GM19238 (cell line): ENCODE measurements around the gene DLX5.

Experiments used
- DNase-seq: peaks from one replicate; pipeline ENCODE4 v3.0.0; 2011; ENCODE audit warnings: low spot score; ENCODE audit not compliant: insufficient read length

DLX5 gene

DNA sequence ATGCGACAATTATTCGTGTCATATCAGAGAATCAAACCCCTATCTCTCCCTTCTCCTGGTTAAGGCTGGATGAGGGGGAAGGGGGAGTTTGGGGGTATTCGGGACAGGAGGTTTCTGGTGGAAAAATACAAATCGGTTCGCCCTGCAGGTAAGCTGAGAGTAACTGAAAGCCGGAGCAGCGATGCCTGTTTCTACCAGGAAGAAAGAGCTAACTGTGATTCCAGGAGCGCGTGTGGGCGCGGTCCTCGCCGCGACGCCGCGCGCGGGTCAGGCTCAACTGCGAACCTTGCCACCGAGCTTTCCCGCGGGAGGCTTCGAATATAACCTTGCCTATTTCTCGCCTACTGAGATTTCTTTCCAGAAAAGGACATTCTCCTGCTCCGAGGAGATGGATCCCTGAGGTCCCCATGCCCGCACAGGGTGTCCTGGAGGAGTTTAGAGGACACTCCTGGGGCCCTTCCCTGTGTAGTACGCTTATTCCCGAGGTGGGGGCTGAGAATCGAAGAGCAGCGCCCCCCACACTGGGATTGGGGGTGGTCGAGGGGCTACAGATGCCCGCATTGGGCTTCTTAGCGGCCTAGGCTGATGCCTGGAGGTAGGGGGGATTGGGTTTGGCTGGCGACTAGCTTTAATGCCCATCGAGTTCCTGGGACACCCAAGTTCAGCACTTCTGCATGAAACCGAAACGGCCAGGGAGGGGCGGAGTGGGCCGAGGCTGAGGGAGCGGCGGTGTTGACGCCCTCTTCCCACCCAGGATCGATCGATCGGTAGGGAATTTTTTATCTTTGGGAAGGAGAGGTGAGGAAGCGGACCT lies 32.2 kb downstream of the DLX5 start:
- no peak for DNase-seq

GRCh38 chr7:96991546-96992191 lies 33.0 kb downstream of the DLX5 start:
- DNase-seq, result no peak

- no peak for DNase-seq
These were observed 34.7 kb downstream of the DLX5 start for GRCh38 chr7:96989859-96990317.

GRCh38 chr7:96989241-96989858 lies 35.3 kb downstream of the DLX5 start:
- DNase-seq, result no peak

DNA sequence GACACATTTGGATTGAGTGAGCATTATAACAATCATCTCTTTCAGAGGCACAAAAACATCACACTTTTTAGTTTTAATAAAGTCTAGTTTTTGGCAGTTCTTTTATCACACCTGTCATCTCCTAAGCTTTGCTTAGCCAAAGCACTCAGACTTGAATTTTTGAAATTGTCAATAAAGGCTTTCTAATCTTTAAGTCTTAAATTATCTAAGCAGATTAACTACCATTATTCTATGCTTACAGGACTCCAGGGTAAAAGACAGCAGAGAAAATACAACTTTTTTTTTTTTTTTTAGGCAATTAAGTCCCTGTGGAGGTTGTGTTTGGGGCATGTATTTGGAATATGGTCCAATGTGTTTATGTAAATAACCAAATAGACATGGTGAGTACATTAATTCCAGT lies 36.9 kb downstream of the DLX5 start:
- DNase-seq, result no peak

DNA sequence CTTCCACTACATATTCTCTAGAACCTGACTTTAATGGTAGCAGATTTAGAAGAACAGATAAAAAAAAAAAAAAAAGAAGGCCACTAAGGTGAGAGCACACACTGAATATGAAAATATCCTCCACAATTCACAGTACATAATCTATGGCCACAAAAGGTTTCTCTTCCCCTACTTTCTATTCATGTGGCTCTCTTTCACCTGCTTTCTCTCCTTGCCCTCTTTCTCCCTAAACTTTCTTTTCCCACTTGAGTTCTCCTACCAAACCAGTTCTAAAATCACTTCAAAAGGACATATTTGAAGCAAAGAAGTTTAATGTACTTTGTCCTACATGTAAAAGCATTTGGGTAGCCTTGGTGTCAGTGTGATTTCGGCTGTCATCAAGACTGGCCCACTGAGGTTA lies 37.7 kb downstream of the DLX5 start:
- no peak for DNase-seq

DNA sequence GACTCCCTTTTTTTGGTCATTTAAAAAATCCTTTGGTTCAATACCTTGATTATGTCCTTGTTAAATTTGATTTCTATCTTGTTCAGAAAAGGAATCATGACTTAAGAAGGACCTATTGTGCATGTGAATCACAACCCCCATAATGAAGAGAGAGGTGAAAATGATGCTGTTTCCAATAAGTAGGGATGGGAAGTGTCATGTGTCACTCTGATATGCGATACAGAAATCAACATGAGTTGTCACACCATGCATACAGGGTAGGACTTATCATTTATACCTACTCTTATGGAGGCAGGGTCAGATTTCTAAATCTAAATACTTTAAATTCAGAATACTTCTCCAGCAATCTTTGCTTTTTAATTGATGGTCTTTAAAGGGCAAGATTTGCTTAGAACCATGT lies 38.6 kb downstream of the DLX5 start:
- no peak for DNase-seq

- no peak for DNase-seq
These were observed 42.0 kb downstream of the DLX5 start for GRCh38 chr7:96982586-96982985.

- DNase-seq, result no peak
These were observed 44.9 kb downstream of the DLX5 start for GRCh38 chr7:96979551-96980276.

GRCh38 chr7:96977445-96977844 lies 47.2 kb downstream of the DLX5 start:
- DNase-seq, result no peak

DNA sequence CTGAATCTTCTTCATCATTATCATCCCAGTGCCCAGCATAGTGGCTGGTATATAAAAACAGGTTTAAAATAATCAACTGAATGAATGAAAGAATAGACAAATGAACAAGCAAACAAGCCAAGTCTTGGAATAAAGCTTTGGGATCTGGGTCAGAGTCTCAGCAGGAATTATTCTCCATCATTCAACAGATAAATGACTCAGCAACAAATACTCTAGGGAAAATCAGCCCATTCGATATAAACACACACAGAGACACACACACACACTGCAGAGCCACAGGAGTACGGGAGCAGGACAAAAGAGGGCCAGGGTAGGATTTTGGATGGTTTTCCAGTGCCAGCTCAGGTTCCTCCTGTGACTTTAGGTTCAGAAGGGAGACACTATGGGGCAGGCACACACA lies 48.5 kb downstream of the DLX5 start:
- no peak for DNase-seq

DNA sequence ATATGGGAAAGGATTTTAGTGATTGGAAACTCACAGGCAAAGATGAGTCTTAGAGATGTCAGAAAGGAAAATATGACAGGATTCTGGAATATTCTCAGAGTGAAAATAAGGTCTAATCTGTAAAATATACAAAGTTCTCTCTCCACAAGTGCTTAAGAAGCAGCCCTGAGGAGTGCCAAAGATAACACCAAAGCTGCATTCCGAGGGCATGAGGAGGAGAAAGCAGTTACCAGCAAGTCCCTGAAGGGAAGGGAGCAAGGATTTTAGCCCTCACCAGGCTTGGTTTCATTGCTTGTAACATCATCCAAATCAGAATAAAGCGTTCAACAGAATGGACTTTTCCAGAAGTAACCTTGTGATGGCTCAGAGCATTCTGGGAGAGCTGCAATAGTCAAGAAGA lies 50.6 kb downstream of the DLX5 start:
- no peak for DNase-seq

- DNase-seq, result no peak
These were observed 53.9 kb downstream of the DLX5 start for GRCh38 chr7:96970739-96971138.
